ENCODE measurements around the gene TMC7.
"Not testable (repeated sequence)": the region's sequence is repeated elsewhere in the genome, so short reads cannot be mapped to it uniquely, and the experiment has no call there.

The TMC7 gene

DNA sequence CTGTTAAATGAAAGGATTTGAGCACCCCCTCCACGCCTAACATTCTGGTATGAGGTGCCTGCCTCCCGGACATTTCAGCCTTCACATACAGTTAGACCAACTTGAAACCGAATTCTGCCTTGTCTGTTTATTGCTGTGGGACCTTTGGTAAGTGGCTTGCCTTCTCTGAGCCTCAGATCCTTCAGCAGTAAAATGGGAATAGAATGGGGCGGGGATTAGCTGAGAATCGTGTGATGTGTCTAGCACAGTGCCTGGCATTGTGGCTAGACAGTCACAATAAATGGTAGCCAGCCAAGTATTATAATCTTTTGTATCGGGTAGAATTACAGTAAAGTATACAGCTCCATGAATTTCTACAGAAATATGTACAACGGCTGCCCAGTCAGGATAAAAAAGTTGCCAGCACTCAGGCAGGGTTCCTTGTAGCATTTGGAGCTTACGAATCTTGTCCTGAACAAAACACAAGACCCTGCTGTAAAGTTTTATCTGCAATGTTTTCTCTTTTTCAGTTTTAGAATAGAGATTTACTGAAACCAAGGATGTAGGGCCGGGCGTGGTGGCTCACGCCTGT is 786 bp downstream of the TMC7 start:
- no peak for DNase-seq

DNA sequence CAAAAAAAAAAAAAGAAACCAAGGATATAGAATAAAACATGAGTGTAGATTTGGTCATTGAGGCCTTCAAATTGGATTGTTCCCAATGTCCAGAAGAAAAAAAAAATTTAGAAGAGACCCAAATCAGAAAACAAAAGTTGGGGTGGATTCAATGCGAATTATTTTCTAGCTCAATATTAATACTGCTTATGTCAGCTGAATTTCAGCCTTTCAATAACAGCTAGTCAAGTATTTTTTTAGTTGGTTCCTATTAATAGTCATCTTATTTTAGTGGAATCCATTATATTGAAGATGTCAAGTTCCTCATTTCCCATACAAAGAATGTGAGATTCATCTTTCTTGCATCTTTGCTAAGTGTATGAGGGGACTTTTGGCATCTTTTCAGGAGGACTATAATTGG is 1.5 kb downstream of the TMC7 start:
- not testable (repeated sequence) for DNase-seq

DNA sequence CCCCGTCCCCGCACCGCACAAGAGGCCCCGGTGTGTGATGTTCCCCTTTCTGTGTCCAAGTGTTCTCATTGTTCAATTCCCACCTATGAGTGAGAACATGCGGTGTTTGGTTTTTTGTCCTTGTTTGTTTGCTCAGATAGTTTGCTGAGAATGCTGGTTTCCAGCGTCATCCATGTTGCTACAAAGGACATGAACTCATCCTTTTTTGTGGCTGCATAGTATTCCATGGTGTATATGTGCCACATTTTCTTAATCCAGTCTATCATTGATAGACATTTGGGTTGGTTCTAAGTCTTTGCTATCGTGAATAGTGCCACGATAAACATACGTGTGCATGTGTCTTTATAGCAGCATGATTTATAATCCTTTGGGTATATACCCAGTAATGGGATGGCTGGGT is 8.0 kb downstream of the TMC7 start:
- DNase-seq = not testable (repeated sequence)

DNA sequence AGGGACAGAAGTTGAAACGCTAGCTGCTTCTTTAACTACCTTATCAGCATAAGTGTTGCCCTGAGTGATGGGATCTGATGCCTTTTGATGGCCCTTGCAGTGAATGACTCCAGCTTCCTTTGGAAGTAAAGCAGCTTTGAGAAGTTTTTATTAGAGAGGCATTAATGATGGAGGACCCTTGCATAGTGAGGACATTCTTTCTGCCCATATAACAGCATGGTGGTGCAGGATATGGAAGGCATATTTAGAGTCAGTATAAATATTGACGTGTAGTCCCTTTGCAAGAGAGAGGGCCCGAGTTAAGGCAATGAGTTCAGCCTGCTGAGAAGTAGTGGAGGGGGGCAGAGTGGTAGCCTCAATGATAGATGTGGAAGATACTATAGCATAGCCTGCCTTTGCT is 9.8 kb downstream of the TMC7 start:
- not testable (repeated sequence) for DNase-seq

DNA sequence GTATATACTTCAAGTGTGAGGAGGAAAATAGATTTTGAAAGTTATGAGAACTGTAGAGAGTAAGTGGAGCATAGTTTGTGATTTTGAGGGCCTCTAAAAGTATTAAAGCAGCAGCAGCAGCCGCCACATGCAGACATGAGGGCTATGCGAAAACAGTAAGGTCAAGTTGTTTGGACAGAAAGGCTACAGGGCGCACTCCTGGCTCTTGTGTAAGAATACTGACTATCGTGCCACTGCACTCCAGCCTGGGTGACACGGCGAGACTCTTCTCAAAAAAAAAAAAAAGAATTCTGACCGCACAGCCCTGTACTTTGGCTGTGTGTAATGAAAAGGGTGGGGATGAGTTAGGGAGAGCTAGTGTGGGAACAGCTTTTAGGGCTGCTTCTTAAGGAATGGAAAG is 10.4 kb downstream of the TMC7 start:
- not testable (repeated sequence) for DNase-seq

DNA sequence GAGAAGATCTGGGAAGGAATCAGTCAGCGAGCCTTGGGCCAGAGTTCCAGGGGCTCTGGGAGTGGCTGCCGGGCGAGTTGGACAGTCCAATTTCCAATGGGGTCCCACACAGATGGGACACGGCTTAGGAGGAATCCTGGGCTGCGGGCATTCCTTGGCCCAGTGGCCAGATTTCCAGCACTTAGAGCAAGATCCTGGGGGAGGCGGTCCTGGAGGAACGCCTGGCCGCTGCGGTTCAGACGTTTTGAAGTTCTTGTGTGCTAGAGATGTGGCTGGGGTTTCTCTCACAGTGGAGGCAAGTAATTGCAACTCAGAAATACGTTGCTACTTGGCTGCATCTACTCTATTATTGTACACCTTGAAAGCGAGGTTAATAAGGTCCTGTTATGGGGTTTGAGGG is 11.7 kb downstream of the TMC7 start:
- DNase-seq = not testable (repeated sequence)

DNA sequence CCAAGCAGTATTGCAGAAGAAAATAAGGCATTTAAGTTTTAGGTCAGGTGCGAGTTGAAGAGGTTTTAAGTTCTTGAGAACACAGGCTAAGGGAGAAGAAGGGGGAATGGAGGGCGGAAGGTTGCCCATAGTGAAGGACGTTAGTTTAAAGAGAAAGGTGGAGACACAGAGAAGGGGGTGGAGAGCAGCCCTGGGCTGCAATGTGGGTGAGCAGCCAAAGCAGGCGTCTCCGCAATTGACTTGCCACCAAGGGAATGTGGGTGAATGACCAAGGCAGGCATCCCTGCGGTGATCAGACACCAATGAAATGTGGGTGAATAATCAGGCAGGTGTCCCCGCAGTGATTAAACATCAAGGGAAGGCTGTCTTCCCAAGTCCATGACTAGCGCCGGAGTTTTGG is 12.8 kb downstream of the TMC7 start:
- not testable (repeated sequence) for DNase-seq

DNA sequence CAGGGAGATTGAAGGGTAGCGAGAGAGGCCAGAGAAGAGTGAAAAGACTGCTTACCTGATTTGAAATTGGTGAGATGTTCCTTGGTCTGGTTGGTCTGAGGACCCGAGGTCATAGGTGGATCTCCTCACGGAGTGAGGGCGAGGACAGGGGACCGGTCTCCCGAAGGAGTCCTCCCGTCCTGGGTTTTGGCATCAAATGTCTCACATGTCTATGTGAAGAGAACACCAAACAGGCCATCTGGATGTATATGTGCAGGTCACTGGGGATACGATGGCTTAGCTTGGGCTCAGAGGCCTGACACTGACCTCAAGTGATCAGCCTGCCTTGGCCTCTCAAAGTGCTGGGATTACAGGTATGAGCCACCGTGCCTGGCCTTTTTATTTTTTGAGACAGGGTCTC is 13.3 kb downstream of the TMC7 start:
- DNase-seq = not testable (repeated sequence)

DNA sequence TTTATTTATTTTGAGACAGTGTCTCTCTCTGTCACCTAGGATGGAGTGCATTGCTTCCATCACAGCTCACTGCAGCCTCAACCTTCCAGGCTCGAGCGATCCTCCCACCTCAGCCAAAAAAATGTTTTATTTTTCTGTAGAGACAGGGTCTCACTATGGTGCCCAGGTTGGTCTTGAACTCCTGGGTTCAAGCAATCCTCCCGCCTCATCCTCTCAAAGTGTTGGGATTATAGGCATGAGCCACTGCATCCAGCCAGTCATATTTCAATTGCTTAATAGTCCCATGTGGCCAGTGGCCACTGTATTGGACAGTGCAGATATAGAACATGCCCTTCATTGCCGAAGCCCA is 15.3 kb downstream of the TMC7 start:
- DNase-seq = no peak

DNA sequence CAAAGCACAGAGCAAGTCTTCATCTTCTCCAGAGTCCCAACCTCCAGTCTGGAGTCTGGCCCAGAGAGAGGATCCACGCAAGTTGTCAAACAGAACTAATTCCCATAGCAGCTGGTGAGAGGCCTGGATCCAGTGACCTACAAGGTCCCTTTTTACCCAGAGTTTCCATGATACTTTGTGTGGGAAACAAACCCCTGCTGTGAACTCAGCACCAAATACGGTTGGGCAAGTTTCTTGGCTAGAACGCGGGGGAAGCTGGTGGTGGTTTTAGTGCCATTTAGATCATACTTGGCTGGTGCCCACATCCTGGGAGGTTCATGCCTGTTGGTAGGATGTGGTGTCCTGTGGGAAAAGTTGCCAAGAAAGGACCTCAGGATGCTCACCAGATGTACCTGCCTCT is 18.1 kb downstream of the TMC7 start:
- no peak for DNase-seq

DNA sequence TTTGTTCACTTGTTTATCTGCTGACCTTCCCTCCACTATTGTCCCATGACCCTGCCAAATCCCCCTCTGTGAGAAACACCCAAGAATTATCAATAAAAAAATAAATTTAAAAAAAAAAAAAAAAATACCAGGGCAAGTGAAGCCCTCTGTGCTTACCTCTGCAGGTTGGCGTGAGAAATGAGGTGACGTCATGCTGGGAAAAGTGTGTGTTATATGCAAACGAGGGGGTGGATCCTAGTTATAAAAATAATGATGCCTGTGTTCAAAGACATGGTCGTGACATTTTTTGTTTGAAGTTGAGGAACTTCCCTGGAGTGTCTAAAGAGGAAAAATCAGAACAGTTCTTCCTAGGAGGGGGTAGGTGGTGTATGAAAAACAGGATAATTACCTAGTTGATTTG is 20.2 kb downstream of the TMC7 start:
- DNase-seq = no peak

DNA sequence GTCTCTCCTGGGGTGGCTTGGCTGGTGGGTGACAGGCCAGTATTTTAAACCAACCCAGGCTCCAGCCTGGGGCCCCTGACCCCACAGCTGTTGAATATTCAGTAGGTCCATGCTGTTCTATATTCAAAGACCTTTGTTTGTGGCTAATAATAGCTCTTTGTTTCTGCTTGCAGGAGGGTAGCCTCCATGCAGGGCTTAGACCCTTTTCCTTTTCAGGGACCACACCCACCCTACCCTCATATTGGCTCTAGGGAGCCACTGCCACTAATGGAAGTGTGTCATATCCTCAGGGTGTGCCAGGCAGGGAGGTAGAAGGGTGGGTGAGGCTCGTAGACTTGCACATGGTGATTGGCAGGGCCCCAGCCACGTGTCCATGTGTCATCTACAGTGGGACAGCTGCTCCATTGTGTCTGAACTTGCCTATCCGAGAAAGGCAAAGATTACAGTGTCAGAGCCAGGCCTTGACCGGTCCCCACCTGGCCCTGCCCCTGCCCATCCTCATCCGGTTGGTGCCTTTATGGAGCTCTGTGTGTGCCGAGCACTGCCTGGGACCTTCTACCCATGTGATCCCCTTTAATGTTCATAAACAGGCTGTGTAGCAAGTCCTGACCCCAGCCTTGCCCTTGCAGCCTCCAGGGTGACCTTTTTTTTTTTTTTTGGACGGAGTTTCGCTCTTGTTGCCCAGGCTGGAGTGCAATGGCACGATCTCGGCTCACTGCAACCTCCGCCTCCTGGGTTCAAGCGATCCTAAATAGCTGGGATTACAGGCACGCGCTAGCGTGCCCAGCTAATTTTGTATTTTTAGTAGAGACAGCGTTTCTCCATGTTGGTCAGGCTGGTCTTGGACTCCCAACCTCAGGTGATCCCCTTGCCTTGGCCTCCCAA is 22.1 kb downstream of the TMC7 start:
- no peak for DNase-seq

DNA sequence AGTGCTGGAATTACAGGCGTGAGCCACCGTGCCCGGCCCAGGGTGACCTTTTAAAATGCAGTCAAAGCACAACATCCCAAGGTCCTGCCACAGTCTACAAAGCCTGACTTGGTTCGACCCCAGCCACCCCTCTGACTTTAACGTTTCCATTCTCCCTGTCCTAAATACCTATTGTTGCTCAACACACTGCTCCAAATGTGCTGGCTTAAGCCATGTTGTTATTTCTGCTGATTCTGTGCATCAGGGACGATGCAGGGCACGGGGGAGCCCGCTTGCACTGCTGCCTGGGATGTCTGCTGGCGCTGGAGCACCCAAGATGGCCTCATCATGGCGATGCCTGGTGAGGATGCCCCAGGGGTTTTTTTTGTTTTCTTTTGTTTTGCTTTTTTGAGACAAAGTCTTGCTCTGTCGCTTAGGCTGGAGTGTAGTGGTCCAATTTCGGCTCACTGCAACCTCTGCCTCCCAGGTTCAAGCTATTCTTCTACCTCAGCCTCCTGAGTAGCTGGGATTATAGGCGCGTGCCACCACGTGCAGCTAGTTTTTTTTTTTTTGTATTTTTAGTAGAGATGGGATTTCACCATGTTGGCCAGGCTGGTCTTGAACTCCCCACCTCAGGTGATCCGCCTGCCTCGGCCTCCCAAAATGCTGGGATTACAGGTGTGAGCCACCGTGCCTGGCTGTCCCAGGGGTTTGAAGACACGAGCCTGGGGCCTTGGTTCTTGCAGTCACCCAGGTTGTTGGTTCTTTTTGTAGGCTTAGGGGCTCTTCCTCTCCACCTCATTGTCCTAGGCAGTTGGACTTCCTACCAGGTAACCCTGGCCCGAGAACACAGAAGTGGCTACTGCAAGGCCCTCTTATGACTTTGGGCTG is 22.9 kb downstream of the TMC7 start:
- no peak for DNase-seq

DNA sequence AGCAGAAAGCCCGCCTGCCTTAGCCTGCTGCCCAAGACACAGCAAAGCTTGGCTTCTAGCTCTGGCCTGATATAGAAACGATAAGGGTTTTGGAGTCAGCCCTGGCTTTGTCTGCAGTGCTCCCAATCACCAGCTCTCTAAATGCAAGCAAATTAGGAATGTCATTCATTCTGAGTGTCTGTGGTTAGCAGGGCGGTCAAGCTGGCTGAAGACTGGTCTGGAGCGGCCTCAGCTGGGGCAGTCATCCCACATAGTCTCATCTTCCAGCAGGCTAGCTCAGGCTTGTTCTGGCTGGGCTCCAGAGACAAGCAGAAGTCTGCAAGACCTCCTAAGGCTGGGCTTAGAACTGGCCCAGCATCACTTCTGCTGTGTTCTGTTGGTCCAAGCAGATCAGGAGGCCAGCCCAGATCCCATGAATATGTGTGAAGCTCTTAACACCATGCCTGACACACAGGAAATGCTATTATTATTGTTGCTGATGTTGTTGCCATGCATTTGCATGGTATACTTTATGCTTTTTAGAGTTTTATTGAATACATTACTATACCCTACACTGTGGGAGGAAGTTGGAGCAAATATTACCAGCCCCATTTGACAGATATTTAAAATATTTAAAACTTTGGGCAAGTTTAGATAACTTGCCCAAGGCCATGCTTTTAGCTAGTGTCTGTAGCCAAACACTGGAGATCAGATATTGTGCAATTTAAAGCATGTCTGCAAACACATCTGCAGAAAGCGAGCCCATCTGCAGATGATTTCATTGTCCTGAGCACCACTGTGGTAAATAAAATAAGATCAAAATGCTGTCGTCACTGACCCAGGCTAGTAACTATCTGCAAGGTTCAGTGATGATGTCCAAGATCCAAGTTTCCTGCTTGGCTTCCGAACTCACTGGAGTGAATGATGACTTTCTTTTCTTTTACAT is 24.8 kb downstream of the TMC7 start:
- DNase-seq = no peak

DNA sequence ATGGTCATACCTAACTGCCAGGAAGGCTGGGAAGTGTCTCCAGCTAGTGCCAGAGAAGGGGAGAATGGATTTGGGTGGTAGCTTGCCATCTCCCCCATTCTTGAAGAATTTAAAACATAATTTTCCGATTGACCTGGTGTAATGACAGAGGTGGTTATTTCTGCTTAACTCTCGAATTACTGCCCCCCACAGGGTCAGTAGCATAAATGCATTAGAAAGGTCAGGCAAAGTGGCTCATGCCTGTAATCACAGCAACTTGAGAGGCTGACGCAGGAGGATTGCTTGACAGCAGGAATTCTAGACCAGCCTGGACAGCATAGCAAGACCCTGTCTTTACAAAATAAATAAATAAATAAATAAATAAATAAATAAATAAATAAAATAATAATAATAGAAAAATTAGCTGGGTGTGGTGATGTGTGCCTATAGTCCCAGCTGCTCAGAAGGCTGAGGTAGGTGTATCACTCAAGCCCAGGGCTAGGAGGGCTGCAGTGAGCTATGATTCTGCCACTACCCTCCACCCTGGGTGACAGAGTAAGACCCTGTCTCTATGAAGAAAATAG is 27.5 kb downstream of the TMC7 start:
- no peak for DNase-seq

DNA sequence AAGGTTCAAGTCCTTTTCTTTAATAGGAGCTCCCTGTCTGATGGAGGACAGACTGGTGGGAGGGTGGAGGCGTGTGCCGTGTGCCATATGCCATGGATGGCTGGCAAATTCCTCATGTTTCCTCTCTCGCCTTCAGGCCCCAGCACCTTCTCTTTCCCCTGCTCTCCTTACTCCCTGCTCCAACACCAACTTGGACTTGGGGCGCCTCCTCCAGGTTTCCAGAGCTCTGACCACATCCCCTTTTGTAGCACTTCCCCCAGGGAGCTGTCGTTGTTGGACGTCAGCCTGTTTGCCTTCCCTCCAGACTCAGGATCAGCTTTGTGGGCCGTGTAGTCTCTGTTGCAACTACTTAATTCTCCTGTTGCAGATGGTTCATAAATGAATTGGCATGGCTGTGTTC is 30.7 kb downstream of the TMC7 start:
- no peak for DNase-seq

DNA sequence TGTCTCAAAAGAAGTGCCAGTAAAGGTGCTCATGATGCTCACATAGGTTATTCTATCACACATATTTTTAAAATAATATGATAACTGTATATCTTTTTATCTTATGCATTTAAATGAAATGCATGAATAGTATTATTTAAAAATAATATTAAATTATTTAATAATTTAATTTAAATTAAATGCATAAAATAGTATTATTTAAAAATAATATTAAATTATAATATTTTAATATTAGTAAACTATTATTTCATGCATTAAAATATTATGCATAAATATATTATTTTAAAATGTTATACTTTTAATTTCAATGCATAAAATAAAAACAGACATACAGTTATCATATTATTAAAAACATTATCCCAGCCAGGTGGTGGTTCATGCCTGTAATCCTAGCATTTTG is 33.4 kb downstream of the TMC7 start:
- no peak for DNase-seq

DNA sequence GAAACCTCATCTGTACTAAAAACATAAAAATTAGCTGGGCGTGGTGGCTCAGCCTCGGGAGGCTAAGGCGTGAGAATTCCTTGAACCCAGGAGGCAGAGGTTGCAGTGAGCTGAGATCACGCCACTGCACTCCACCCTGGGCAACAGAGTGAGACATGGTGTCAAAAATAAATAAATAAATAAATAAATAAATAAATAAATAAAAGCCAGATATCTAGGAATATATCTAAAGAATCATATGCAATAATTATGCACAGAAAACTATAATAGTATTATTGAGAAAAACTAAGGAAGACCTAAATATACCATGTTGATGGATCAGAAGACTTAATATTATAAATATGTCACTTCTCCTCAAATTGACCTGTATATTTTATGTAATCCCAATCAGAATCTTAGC is 37.0 kb downstream of the TMC7 start:
- no peak for DNase-seq

DNA sequence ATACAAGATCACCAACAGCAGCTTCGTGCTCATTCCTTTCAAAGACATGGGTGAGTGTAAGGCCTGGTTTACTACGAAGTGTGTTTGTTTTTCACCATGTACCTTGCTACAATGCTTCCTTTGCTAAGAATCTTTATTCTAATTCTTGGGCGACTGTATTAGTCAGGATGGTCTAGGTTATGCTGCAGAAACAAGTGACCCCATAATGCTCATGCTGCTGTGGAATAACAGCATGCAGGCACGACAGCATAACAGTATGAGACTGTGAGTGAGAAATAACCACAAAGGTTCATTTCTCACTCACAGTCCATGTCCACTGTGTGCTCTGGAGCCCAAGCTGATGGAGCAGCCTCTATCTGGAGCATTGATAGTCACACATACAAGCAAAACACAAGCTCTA is 38.0 kb downstream of the TMC7 start:
- DNase-seq = no peak

DNA sequence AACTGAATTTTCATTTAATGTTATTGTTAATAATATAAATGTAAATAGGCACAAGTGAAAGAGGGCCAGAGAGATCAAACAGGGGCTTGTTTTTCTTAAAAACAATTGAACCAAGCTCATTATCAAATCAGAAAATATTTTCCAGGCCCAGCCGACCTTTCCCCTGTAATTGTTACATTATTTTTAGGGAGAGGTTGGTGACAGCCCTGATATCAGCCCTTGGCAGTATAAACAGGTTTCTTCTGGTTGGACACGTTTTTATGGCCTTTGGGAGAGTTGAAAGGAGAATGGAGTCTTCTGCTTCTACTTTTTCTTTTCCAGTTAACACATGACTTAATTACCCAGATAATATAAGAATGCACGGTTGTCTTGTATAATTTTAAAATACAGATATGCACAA is 43.7 kb downstream of the TMC7 start:
- no peak for DNase-seq

DNA sequence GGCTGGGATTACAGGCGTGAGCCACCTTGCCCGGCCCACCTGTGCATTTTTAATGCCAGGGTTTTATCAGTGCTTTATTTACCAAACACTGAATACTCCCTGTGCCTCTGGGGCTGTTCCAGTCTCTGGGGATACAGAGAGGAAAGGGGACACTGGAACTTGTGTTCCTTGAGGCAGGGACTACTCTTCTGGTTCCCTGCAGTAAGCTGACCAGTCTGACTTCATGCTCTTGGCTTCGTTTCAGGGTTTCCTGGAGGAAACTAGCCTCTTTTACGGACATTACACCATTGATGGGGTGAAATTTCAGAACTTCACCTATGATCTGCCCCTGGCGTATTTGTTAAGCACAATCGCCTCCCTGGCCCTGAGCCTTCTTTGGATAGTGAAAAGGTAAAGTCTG is 46.2 kb downstream of the TMC7 start:
- no peak for DNase-seq

DNA sequence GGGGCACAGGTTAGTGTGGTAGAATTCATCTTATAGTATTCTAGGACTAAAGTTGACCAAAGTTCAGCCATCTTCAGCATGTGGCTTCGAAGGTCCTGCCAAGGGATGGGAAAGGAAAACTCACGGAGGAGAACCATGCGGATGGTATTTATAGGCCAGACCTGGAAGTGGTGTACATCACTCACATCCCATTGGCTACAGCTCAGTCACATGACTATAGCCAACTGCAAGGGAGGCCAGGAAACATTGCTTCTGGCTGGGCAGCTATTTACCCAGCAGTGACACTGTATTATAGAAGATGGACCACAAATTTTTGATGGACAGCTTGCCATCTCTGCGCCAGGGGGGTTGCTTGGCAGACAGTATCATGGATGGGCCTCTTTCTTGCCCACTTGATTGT is 48.0 kb downstream of the TMC7 start:
- DNase-seq = no peak

Data from cortex of kidney (tissue), 1 donor.